Heart left ventricle (tissue), 13 donors: ENCODE measurements around the gene ULBP3.

ENCODE experiments used
- POLR2A ChIP-seq, 2 donors: fragments of 450-650 bp; IDR thresholded peaks; one replicate each; pipeline ENCODE4 v1.6.1; 2017; ENCODE audit warnings: antibody characterized with exemption in 2 of 2, mild to moderate bottlenecking in 2 of 2, moderate library complexity in 2 of 2
- TF ChIP-seq, protein P1 (sequence below), 12 donors: fragments of 200-600 bp; sonication (generic) in 4 of 12; IDR thresholded peaks; one replicate each; pipeline versions ENCODE4 v1.5.0 to v1.8.0; 2018 to 2022; ENCODE audit warnings: antibody characterized with exemption in 12 of 12, mild to moderate bottlenecking in 5 of 12
- donor health status: ischemic (EF 13 %, LVEDD 7.1; RV severe dilation, severe dysfunction).
- donor health status: DM: no; HTN: yes; CAD: no.
- donor health status: DM: no; HTN: no; CAD: no.
- donor health status: ischemic (EF 25% LVEDD 6.9; RV normal size, moderate dysfunction).
- donor health status: ischemic (EF 25% LVEDD 5.7; RV mildly dilated, moderate dysfunction).
- donor health status: ischemic (EF 35%, LVEDD 5.7; RV mildly dilated, moderate dysfunction).
- donor health status: nonischemic (EF 11% LVEDD 7.7; RV severe dilation, severe dysfunction).
- donor health status: DM: yes; HTN: yes; CAD: no.
- donor health status: PGD.
- donor health status: ischemic (EF 29% LVEDD 5.4; RV normal size, mild dysfunction).
- donor health status: nonischemic (EF 23%, LVEDD 6.1; RV moderate dilation, normal function).

DNA sequence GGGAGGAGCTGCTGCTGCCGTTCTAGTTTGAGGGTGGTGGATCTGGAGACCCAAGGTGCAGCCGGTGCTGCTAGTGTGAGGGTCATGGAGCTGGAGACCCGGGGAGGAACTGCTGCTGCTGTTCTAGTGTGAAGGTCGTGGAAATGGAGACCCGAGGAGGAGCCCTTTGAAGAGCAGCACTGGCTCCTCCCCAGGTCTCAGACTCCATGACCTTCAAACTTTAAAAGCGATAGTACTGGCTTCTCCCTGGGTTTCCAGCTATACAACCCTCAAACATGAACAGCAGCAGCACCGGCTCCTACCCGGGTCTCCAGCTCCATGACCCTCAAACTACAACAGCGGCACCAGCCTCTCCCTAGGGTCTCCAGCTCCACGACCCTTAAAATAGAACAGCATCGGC, 15.5 kb downstream of the ULBP3 start:
- TF ChIP-seq, protein P1, sequence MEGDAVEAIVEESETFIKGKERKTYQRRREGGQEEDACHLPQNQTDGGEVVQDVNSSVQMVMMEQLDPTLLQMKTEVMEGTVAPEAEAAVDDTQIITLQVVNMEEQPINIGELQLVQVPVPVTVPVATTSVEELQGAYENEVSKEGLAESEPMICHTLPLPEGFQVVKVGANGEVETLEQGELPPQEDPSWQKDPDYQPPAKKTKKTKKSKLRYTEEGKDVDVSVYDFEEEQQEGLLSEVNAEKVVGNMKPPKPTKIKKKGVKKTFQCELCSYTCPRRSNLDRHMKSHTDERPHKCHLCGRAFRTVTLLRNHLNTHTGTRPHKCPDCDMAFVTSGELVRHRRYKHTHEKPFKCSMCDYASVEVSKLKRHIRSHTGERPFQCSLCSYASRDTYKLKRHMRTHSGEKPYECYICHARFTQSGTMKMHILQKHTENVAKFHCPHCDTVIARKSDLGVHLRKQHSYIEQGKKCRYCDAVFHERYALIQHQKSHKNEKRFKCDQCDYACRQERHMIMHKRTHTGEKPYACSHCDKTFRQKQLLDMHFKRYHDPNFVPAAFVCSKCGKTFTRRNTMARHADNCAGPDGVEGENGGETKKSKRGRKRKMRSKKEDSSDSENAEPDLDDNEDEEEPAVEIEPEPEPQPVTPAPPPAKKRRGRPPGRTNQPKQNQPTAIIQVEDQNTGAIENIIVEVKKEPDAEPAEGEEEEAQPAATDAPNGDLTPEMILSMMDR (IDR thresholded peaks at IDR 0.05) = no peak
- no peak for TF ChIP-seq POLR2A (IDR thresholded peaks at IDR 0.05)
